Measurements from ENCODE around the gene RPP25L. TPM values are rescaled to one million over a fixed set of nuclear protein-coding genes. Genes with fewer than 3 reads are reported as not detected.
A peak's percentile ranks its signal among the peaks of the same experiment; 100 is the strongest.

The RPP25L gene
- total and polyA plus RNA-seq, 10 of the 15 experiments (the other 5 are each of a cell fraction or from before 2014, with no cell fraction given): 7.7 to 30.2 (median 16.8) TPM

GRCh38 chr9:34578241-34579103, 33.4 kb downstream of the RPP25L start:
- peaks cover 19 to 23% of the 10 kb centered on the region in 2 experiments for H3K27me3 ChIP-seq (replicated peaks in 1 of 2; ENCODE audit: control insufficient read depth in 2 of 2, insufficient read depth in 2 of 2, low read length in 1 of 2)
- BruUV-seq (replicated peaks): no TSS peak
- H3K79me2 ChIP-seq (ENCODE audit: control insufficient read depth, insufficient read depth, low read length): no peaks in the 10 kb centered on the region
- H3K4me2 ChIP-seq (ENCODE audit: control insufficient read depth, insufficient read depth): no peak overlapping the region
- FAIRE-seq (no peak), ATAC-seq (peak; percentile 35; the same call in 1 of the 3 replicates), DNase-seq (ENCODE audit: low read depth, low spot score) (no peak)
- no peak overlapping the region for H3K4me3 ChIP-seq
- no peak overlapping the region for H3K27ac ChIP-seq (ENCODE audit: control insufficient read depth, insufficient read depth)
- SMC1A ChIA-PET (ENCODE audit: uncharacterized antibody, unreplicated experiment): no interaction called here
- 3% methylated on average over 28 of the region's 28 CpGs for WGBS (ENCODE audit: insufficient coverage, insufficient replicate concordance, low lambda C conversion rate, missing lambda C conversion rate)
- intact Hi-C loops (cut with micrococcal nuclease; ENCODE audit: unreplicated experiment) (no loop called here), in situ Hi-C loops (cut with MboI) (no loop called here)
- no peak overlapping the region for H3K9ac ChIP-seq (ENCODE audit: control insufficient read depth, insufficient read depth, low read length)
- H3K36me3 ChIP-seq (ENCODE audit: control insufficient read depth in 2 of 2, insufficient read depth in 2 of 2, low read length in 1 of 2): no peaks in the 10 kb centered on the region
- TF ChIP-seq STAT1 (conservative IDR thresholded peaks at IDR 0.05): no peak
- no peak for TF ChIP-seq ESRRA (IDR thresholded peaks at IDR 0.05; ENCODE audit: low read length)
- no peak for TF ChIP-seq ZNF217 (IDR thresholded peaks at IDR 0.05)
- TF ChIP-seq NR2F1 (conservative IDR thresholded peaks at IDR 0.05): no peak
- TF ChIP-seq CUX1 (IDR thresholded peaks at IDR 0.05; ENCODE audit: insufficient replicate concordance, low read depth, low read length): no peak
- no peak for TF ChIP-seq SIX5 (IDR thresholded peaks at IDR 0.05; ENCODE audit: low read depth, low read length, severe bottlenecking)
- no peak for TF ChIP-seq ZNF24 (IDR thresholded peaks at IDR 0.05)
- TF ChIP-seq RCOR1 (conservative IDR thresholded peaks at IDR 0.05; ENCODE audit: low read depth, low read length): no peak
- no peak for TF ChIP-seq EP300 (IDR thresholded peaks at IDR 0.05; ENCODE audit: borderline replicate concordance in 1 of 2, control insufficient read depth in 1 of 2, low read depth in 2 of 2, low read length in 2 of 2)
- TF ChIP-seq POLR2AphosphoS5 (IDR thresholded peaks at IDR 0.05; ENCODE audit: low read length): no peak
- TF ChIP-seq SREBF1 (IDR thresholded peaks at IDR 0.05; ENCODE audit: low read length): no peak
- no peak for TF ChIP-seq E2F4 (IDR thresholded peaks at IDR 0.05; ENCODE audit: low read depth, low read length)
- no peaks in the 10 kb centered on the region for H3K4me1 ChIP-seq (ENCODE audit: control insufficient read depth, insufficient read depth, low read length)
- H3K9me3 ChIP-seq (replicated peaks; ENCODE audit: control insufficient read depth, insufficient read depth, low read length): no peaks in the 10 kb centered on the region
- peaks cover 3% of the 10 kb centered on the region for H4K20me1 ChIP-seq (ENCODE audit: control insufficient read depth, insufficient read depth)
- RAD21 ChIA-PET (ENCODE audit: unreplicated experiment): no interaction called here
- CTCF ChIA-PET: no interaction called here
- no peak overlapping the region for H2AFZ ChIP-seq (ENCODE audit: control insufficient read depth, low read depth, low read length)
- POLR2A ChIA-PET: no interaction called here

Measured in GM12878 (cell line).